K562 (cell line): ENCODE results near the gene CDC45. TPM values are rescaled to one million over a fixed set of nuclear protein-coding genes. Genes with fewer than 3 reads are reported as not detected.
A peak's percentile ranks its signal among the peaks of the same experiment; 100 is the strongest.

Experiments
- ATAC-seq: fragments of 200-7000 bp; cut with Tn5 transposase; 3 replicates; pipeline ENCODE4 v1.9.1; 2020; ENCODE audit warnings: moderate library complexity
- BruUV-seq: library from RNA; stranded (reverse); fragments of 400-500 nt; replicated peaks from 2 replicates; lab custom pipeline; 2021; lab: Mats Ljungman, UMichigan
- CTCF ChIA-PET: fragments of 300-600 bp; formaldehyde crosslinking; extraction: SDS; loops from one replicate; lab custom pipeline; 2021; ENCODE audit warnings: low intra/inter-chr PET ratio; lab: Yijun Ruan, JAX
- POLR2A ChIA-PET: fragments of 300-600, 350-650 bp; sonication (Branson Sonifier 250); formaldehyde crosslinking; extraction: SDS; loops from one replicate; lab custom pipeline; 2021; ENCODE audit warnings: antibody characterized with exemption, inconsistent platforms; lab: Yijun Ruan, JAX
- DNase-seq, 4 experiments: peaks; one replicate each; pipeline versions ENCODE4 v3.0.0 to v3.0.0-alpha.2; 2011 to 2018; ENCODE audit warnings: low spot score in 3 of 4, mixed read lengths in 3 of 4; ENCODE audit errors: extremely low read depth in 1 of 4
- FAIRE-seq: peaks from 2 replicates; lab custom pipeline; 2011; peaks lifted over from hg19 to GRCh38; lab: Jason Lieb, UNC
- H2AFZ ChIP-seq: 2 replicates; pipeline ENCODE4 v1.6.0; 2011; ENCODE audit warnings: low read depth, low read length, control low read depth, inconsistent platforms
- H3K27ac ChIP-seq: fragments of 200-600 bp; 3 replicates; pipeline ENCODE4 v1.8.0; 2011; ENCODE audit warnings: low read depth, mild to moderate bottlenecking, control low read depth, inconsistent platforms, low read length, moderate library complexity, mixed read lengths; ENCODE audit errors: extremely low read depth
- H3K27me3 ChIP-seq, 2 experiments: fragments of 300-600 bp in 1 of 2; 2 replicates in 1 of 2; 3 replicates in 1 of 2; pipeline versions ENCODE4 v1.6.0 to v1.8.0; 2011; ENCODE audit warnings: inconsistent platforms in 2 of 2, low read length in 2 of 2, mild to moderate bottlenecking in 1 of 2, mixed read lengths in 1 of 2, moderate library complexity in 1 of 2; ENCODE audit not compliant: control insufficient read depth in 2 of 2, insufficient read depth in 2 of 2
- H3K36me3 ChIP-seq: fragments of 300-600 bp; 3 replicates; pipeline ENCODE4 v1.8.0; 2011; ENCODE audit warnings: mild to moderate bottlenecking, low read length, inconsistent platforms; ENCODE audit not compliant: control insufficient read depth, insufficient read depth
- H3K4me1 ChIP-seq, 2 experiments: fragments of 200-600 bp in 1 of 2; replicated peaks in 1 of 2; 2 replicates in 1 of 2; 3 replicates in 1 of 2; pipeline versions ENCODE4 v1.5.1 to v1.8.0; 2011; ENCODE audit warnings: inconsistent platforms in 2 of 2, low read length in 2 of 2, mild to moderate bottlenecking in 1 of 2, mixed read lengths in 1 of 2, moderate library complexity in 1 of 2; ENCODE audit not compliant: control insufficient read depth in 2 of 2, insufficient read depth in 2 of 2
- H3K4me2 ChIP-seq: 2 replicates; pipeline ENCODE4 v1.6.1; 2011; ENCODE audit warnings: low read length, control low read depth, inconsistent platforms, mixed read lengths; ENCODE audit not compliant: insufficient read depth
- H3K4me3 ChIP-seq: fragments of 200-600 bp; sonication (generic), shearing (Covaris generic); 2 replicates; pipeline ENCODE4 v1.5.1; 2016; ENCODE audit warnings: control low read depth, inconsistent platforms
- H3K79me2 ChIP-seq: fragments of 200-600 bp; 3 replicates; pipeline ENCODE4 v1.8.0; 2011; ENCODE audit warnings: low read length, inconsistent platforms; ENCODE audit not compliant: control insufficient read depth, insufficient read depth
- H3K9ac ChIP-seq, 2 experiments: 2 replicates each; pipeline versions ENCODE4 v1.6.0 to v1.6.1; 2011; ENCODE audit warnings: low read depth in 2 of 2, low read length in 2 of 2, control low read depth in 1 of 2, inconsistent platforms in 1 of 2, mild to moderate bottlenecking in 1 of 2, mixed read lengths in 1 of 2; ENCODE audit not compliant: insufficient read depth in 1 of 2
- H3K9me1 ChIP-seq: one replicate; pipeline ENCODE4 v1.6.0; 2011; ENCODE audit warnings: inconsistent platforms, mild to moderate bottlenecking, low read length, moderate library complexity; ENCODE audit not compliant: control insufficient read depth, insufficient read depth
- H3K9me3 ChIP-seq: replicated peaks from 2 replicates; pipeline ENCODE4 v1.5.1; 2011; ENCODE audit warnings: low read depth, low read length, inconsistent platforms; ENCODE audit not compliant: control insufficient read depth, insufficient read depth
- H4K20me1 ChIP-seq: replicated peaks from 2 replicates; pipeline ENCODE4 v1.6.1; 2011; ENCODE audit warnings: low read length, inconsistent platforms, mixed read lengths; ENCODE audit not compliant: control insufficient read depth, insufficient read depth
- CBX3 ChIP-seq, 2 experiments: IDR thresholded peaks; 1 replicate in 1 of 2; 2 replicates in 1 of 2; pipeline ENCODE4 v1.6.1; 2012; ENCODE audit warnings: inconsistent platforms in 2 of 2, low read length in 2 of 2, borderline replicate concordance in 1 of 2, control low read depth in 1 of 2
- POLR2AphosphoS5 ChIP-seq: IDR thresholded peaks from 2 replicates; pipeline ENCODE4 v1.6.1; 2011; ENCODE audit warnings: mild to moderate bottlenecking, low read depth, low read length, moderate library complexity; ENCODE audit not compliant: control insufficient read depth, insufficient read depth
- THRA ChIP-seq: fragments of 450-650 bp; IDR thresholded peaks from 2 replicates; pipeline ENCODE4 v1.6.1; 2017; ENCODE audit warnings: mild to moderate bottlenecking, moderate library complexity
- WHSC1 ChIP-seq: IDR thresholded peaks from one replicate; pipeline ENCODE4 v1.6.1; 2012; ENCODE audit warnings: low read length, control low read depth, inconsistent platforms
- ZBED1 ChIP-seq: IDR thresholded peaks from 2 replicates; pipeline ENCODE4 v1.6.1; 2014
- WGBS: fragments of 100-300 bp; shearing (Covaris generic); methylation state at CpG from one replicate; pipeline ENCODE4 v1.1.6; 2016; ENCODE audit warnings: low coverage, mixed read lengths; ENCODE audit not compliant: insufficient coverage; ENCODE audit errors: missing lambda C conversion rate; 5-methylcytosine and 5-hydroxymethylcytosine counted together
- in situ Hi-C: fragments of 300-500 bp; cut with MboI; formaldehyde crosslinking; loops from 4 replicates; pipeline ENCODE4 v1.15.0; 2018; ENCODE audit warnings: inconsistent platforms, mixed read lengths
- intact Hi-C: fragments of 100-400 bp; cut with micrococcal nuclease; formaldehyde crosslinking; loops from 2 replicates; pipeline ENCODE4 v1.14.2; 2022
- polyA plus RNA-seq, 8 experiments: library from polyadenylated mRNA; depleted of rRNA in 4 of 8; stranded (reverse) in 5 of 8; unstranded in 3 of 8; fragments of >200 nt; fragmentation: Nextera tagmentation in 2 of 8; fragmentation: Illumina TruSeq in 1 of 8; extraction: Ambion mirVana in 2 of 8; extraction: Trizol in 1 of 8; gene quantifications; 2 replicates each; pipeline versions ENCODE4 v1.2.1 to v1.2.3, GENCODE V29; 2011 to 2014; ENCODE audit warnings: inconsistent platforms in 1 of 8, missing spikeins in 1 of 8
- total RNA-seq, 7 experiments: library from RNA; depleted of rRNA in 6 of 7; stranded (reverse); fragments of >200 nt in 6 of 7; fragmentation: Illumina TruSeq in 2 of 7; extraction: Trizol in 2 of 7; gene quantifications; 2 replicates each; pipeline versions ENCODE4 v1.2.1 to v1.2.3, GENCODE V29; 2011 to 2021; ENCODE audit warnings: low replicate concordance in 1 of 7
- TF ChIP-seq, protein P1 (sequence below): fragments of 250-450 bp; sonication (Bioruptor Pico); IDR thresholded peaks from 2 replicates; pipeline ENCODE4 v1.5.1; 2021; ENCODE audit warnings: mild to moderate bottlenecking

Gene CDC45
- total and polyA plus RNA-seq, 9 of the 15 experiments (the other 6 are each of a cell fraction or from before 2014, with no cell fraction given) = 251 to 580 (median 410) TPM

- H3K27ac ChIP-seq = no peak overlapping the region
- H3K4me1 ChIP-seq = peaks cover 13 to 24% of the 10 kb centered on the region in 2 experiments
- H4K20me1 ChIP-seq = 0 out of 2 replicates have a peak, but pooled peaks cover 5% of the 10 kb centered on the region
- ATAC-seq (no peak), FAIRE-seq (no peak), DNase-seq (no peak)
- BruUV-seq = no TSS peak
- TF ChIP-seq CBX3 (IDR thresholded peaks at IDR 0.05; ENCODE audit: borderline replicate concordance in 1 of 2, low read length in 2 of 2) = peak in 1 of 2 experiments; percentile 37; a peak in 1 of 3 replicates
- TF ChIP-seq WHSC1 = peak; percentile 53
- TF ChIP-seq ZBED1 = no peak
- no peak for TF ChIP-seq THRA
- TF ChIP-seq, protein P1, sequence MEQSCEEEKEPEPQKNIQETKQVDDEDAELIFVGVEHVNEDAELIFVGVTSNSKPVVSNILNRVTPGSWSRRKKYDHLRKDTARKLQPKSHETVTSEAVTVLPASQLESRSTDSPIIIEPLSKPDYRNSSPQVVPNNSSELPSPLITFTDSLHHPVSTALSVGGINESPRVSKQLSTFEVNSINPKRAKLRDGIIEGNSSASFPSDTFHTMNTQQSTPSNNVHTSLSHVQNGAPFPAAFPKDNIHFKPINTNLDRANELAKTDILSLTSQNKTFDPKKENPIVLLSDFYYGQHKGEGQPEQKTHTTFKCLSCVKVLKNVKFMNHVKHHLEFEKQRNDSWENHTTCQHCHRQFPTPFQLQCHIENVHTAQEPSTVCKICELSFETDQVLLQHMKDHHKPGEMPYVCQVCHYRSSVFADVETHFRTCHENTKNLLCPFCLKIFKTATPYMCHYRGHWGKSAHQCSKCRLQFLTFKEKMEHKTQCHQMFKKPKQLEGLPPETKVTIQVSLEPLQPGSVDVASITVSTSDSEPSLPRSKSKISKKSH (CRISPR knock-in tag) = 0 out of 2 replicates have a peak, but pooled peaks have one; percentile 16
- peak; percentile 18; the same call in 1 of the 2 replicates for TF ChIP-seq POLR2AphosphoS5
- H3K9me3 ChIP-seq = no peaks in the 10 kb centered on the region
- H2AFZ ChIP-seq = no peak overlapping the region
- in situ Hi-C loops = no loop called here
- intact Hi-C loops = no loop called here
- CTCF ChIA-PET = no interaction called here
- H3K4me2 ChIP-seq = no peak overlapping the region
- no peaks in the 10 kb centered on the region for H3K9me1 ChIP-seq
- H3K4me3 ChIP-seq = no peak overlapping the region
- no peaks in the 10 kb centered on the region for H3K27me3 ChIP-seq
- 96% methylated on average over 4 of the region's 4 CpGs for WGBS
- H3K36me3 ChIP-seq = peaks cover 87% of the 10 kb centered on the region
- H3K79me2 ChIP-seq = peaks cover 18% of the 10 kb centered on the region
- no peak overlapping the region for H3K9ac ChIP-seq
- POLR2A ChIA-PET = interaction anchor here (0.6 to 11.7 kb wide), 12 partner anchors 9 to 399 kb away, joined by 3 to 284 read pairs (median 5); partner anchors contain the start of genes CDC45, HIRA and MRPL40
These were observed 28.1 kb upstream of the CDC45 start for GRCh38 chr22:19451570-19451969.
